OCI-LY3 (cell line): ENCODE data around the gene SPIN1.

Source experiments
- H2AFZ ChIP-seq: fragments of 200-600, 300-600 bp; shearing (Covaris generic); 2 replicates; pipeline ENCODE4 v1.6.0; 2014; ENCODE audit warnings: antibody characterized with exemption, low read depth, low read length
- H3K27ac ChIP-seq: fragments of 200-600, 300-600 bp; sonication (generic); 2 replicates; pipeline ENCODE4 v1.5.1; 2014; ENCODE audit warnings: mild to moderate bottlenecking, low read length, moderate library complexity, mixed read lengths
- H3K27me3 ChIP-seq: fragments of 200-600, 300-600 bp; sonication (generic); 2 replicates; pipeline ENCODE4 v1.6.1; 2014; ENCODE audit warnings: low read depth, low read length, mixed read lengths
- H3K36me3 ChIP-seq: fragments of 200-600, 300-600 bp; sonication (generic); replicated peaks from 2 replicates; pipeline ENCODE3; 2014; ENCODE audit warnings: low read depth, low read length, mixed read lengths
- H3K4me1 ChIP-seq: fragments of 300-600, 200-600 bp; sonication (generic); 2 replicates; pipeline ENCODE4 v1.6.1; 2014; ENCODE audit warnings: low read length, mixed read lengths
- H3K4me2 ChIP-seq: fragments of 200-600, 300-600 bp; sonication (generic); 2 replicates; pipeline ENCODE4 v1.6.1; 2014; ENCODE audit warnings: low read length, mixed read lengths
- H3K4me3 ChIP-seq: fragments of 300-600, 200-600 bp; sonication (generic); 2 replicates; pipeline ENCODE4 v1.5.1; 2014; ENCODE audit warnings: antibody characterized with exemption, mild to moderate bottlenecking, low read length, moderate library complexity
- H3K79me2 ChIP-seq: fragments of 300-600, 200-600 bp; shearing (Covaris generic); 2 replicates; pipeline ENCODE4 v1.6.1; 2014; ENCODE audit warnings: mild to moderate bottlenecking, low read length, mixed read lengths
- H3K9ac ChIP-seq: fragments of 300-600, 200-600 bp; shearing (Covaris generic); 2 replicates; pipeline ENCODE4 v1.6.0; 2014; ENCODE audit warnings: mild to moderate bottlenecking, low read length, moderate library complexity
- H3K9me3 ChIP-seq: fragments of 200-600, 300-600 bp; shearing (Covaris generic); 2 replicates; pipeline ENCODE4 v1.6.1; 2014; ENCODE audit warnings: low read length, mixed read lengths; ENCODE audit not compliant: insufficient read depth
- H4K20me1 ChIP-seq: fragments of 200-600, 300-600 bp; sonication (generic); 2 replicates; pipeline ENCODE4 v1.6.1; 2016; ENCODE audit warnings: low read length, mixed read lengths; ENCODE audit not compliant: insufficient read depth
- CTCF ChIP-seq: fragments of 200-600, 300-600 bp; sonication (generic); IDR thresholded peaks from 2 replicates; pipeline ENCODE4 v1.5.1; 2014; ENCODE audit warnings: antibody characterized with exemption, low read length, low read depth
- EZH2phosphoT487 ChIP-seq: fragments of 200-600 bp; shearing (Covaris generic); IDR thresholded peaks from 2 replicates; pipeline ENCODE4 v1.6.1; 2018; ENCODE audit warnings: antibody characterized with exemption, mixed run types, low read depth

Gene SPIN1

GRCh38 chr9:88464851-88465250 lies 76.6 kb downstream of the SPIN1 start:
- Histone ChIP-seq H3K27me3 (no peaks in the 10 kb centered on the region), H3K9me3 (no peaks in the 10 kb centered on the region), H3K36me3 (peaks cover 5% of the 10 kb centered on the region), H3K27ac (no peak overlapping the region), H2AFZ (no peak overlapping the region), H3K9ac (no peak overlapping the region), H3K79me2 (no peaks in the 10 kb centered on the region), H3K4me2 (no peak overlapping the region), H3K4me3 (no peak overlapping the region), H4K20me1 (no peaks in the 10 kb centered on the region), H3K4me1 (no peaks in the 10 kb centered on the region)
- TF ChIP-seq EZH2phosphoT487 = no peak
- no peak for TF ChIP-seq CTCF

- Histone ChIP-seq H4K20me1 (no peaks in the 10 kb centered on the region), H3K27me3 (no peaks in the 10 kb centered on the region), H3K9ac (no peak overlapping the region), H3K36me3 (peaks cover 5% of the 10 kb centered on the region), H3K79me2 (no peaks in the 10 kb centered on the region), H3K4me2 (no peak overlapping the region), H3K4me3 (no peak overlapping the region), H3K9me3 (no peaks in the 10 kb centered on the region), H3K4me1 (no peaks in the 10 kb centered on the region), H3K27ac (no peak overlapping the region), H2AFZ (no peak overlapping the region)
- TF ChIP-seq EZH2phosphoT487 (no peak), CTCF (no peak)
These were observed 80.0 kb downstream of the SPIN1 start for GRCh38 chr9:88468226-88468625.

- H3K27me3 ChIP-seq = no peaks in the 10 kb centered on the region
- H4K20me1 ChIP-seq = peaks cover 6% of the 10 kb centered on the region; the same call in 1 of the 2 replicates
- no peak overlapping the region for H3K4me3 ChIP-seq
- no peak overlapping the region for H3K27ac ChIP-seq
- H3K9me3 ChIP-seq = no peaks in the 10 kb centered on the region
- H3K79me2 ChIP-seq = no peaks in the 10 kb centered on the region
- H3K4me1 ChIP-seq = no peaks in the 10 kb centered on the region
- TF ChIP-seq CTCF = no peak
- H3K9ac ChIP-seq = no peak overlapping the region
- H3K36me3 ChIP-seq = peaks cover 3% of the 10 kb centered on the region
- no peak overlapping the region for H2AFZ ChIP-seq
- H3K4me2 ChIP-seq = no peak overlapping the region
These were observed 88.4 kb downstream of the SPIN1 start for GRCh38 chr9:88476491-88477271.

- no peak overlapping the region for H3K27ac ChIP-seq
- no peak overlapping the region for H3K4me2 ChIP-seq
- no peaks in the 10 kb centered on the region for H3K4me1 ChIP-seq
- no peak for TF ChIP-seq EZH2phosphoT487
- no peak for TF ChIP-seq CTCF
- H3K4me3 ChIP-seq = no peak overlapping the region
- H3K79me2 ChIP-seq = no peaks in the 10 kb centered on the region
- peaks cover 3% of the 10 kb centered on the region for H3K36me3 ChIP-seq
- H3K27me3 ChIP-seq = no peaks in the 10 kb centered on the region
- H4K20me1 ChIP-seq = peaks cover 6% of the 10 kb centered on the region; the same call in 1 of the 2 replicates
- H3K9me3 ChIP-seq = no peaks in the 10 kb centered on the region
- H2AFZ ChIP-seq = no peak overlapping the region
- no peak overlapping the region for H3K9ac ChIP-seq
These were observed 89.1 kb downstream of the SPIN1 start for GRCh38 chr9:88477300-88477751.
